CD14-positive monocyte (primary cell): ENCODE data around the gene CENPVL2. TPM values are rescaled to one million over a fixed set of nuclear protein-coding genes. Genes with fewer than 3 reads are reported as not detected.
"Not testable (repeated sequence)": the region's sequence is repeated elsewhere in the genome, so short reads cannot be mapped to it uniquely, and the experiment has no call there.

Source experiments
- DNase-seq, 3 donors: peaks; one replicate each; pipeline ENCODE4 v3.0.0-alpha.2; 2011 to 2022
- H2AFZ ChIP-seq: 2 replicates; pipeline ENCODE4 v1.6.0; 2012; ENCODE audit warnings: mild to moderate bottlenecking, low read depth, low read length, inconsistent platforms; ENCODE audit not compliant: insufficient read depth, poor library complexity, severe bottlenecking
- H3K27ac ChIP-seq, 2 donors: 1 replicate in 1 of 2; 2 replicates in 1 of 2; pipeline ENCODE4 v1.5.1; 2012 to 2013; ENCODE audit warnings: low read length in 2 of 2, control low read depth in 1 of 2, inconsistent platforms in 1 of 2, low read depth in 1 of 2, mild to moderate bottlenecking in 1 of 2
- H3K27me3 ChIP-seq, 2 donors: one replicate each; pipeline versions ENCODE4 v1.6.0 to v1.6.1; 2011 to 2013; ENCODE audit warnings: low read length in 2 of 2; ENCODE audit not compliant: control insufficient read depth in 2 of 2, insufficient read depth in 2 of 2
- H3K36me3 ChIP-seq, 2 donors: replicated peaks in 1 of 2; 1 replicate in 1 of 2; 2 replicates in 1 of 2; pipeline versions ENCODE4 v1.5.1 to v1.6.1; 2012 to 2013; ENCODE audit warnings: low read length in 2 of 2, control low read depth in 1 of 2, inconsistent platforms in 1 of 2, mild to moderate bottlenecking in 1 of 2; ENCODE audit not compliant: insufficient read depth in 2 of 2, control insufficient read depth in 1 of 2
- H3K4me1 ChIP-seq, 2 donors: 1 replicate in 1 of 2; 2 replicates in 1 of 2; pipeline versions ENCODE4 v1.5.1 to v1.6.1; 2012 to 2013; ENCODE audit warnings: low read length in 2 of 2, control low read depth in 1 of 2, inconsistent platforms in 1 of 2, mild to moderate bottlenecking in 1 of 2, moderate library complexity in 1 of 2; ENCODE audit not compliant: insufficient read depth in 2 of 2, control insufficient read depth in 1 of 2
- H3K4me2 ChIP-seq: replicated peaks from 2 replicates; pipeline ENCODE3; 2012; ENCODE audit warnings: low read length, moderate library complexity, mild to moderate bottlenecking; ENCODE audit not compliant: poor library complexity, severe bottlenecking; ENCODE audit errors: extremely low read depth
- H3K4me3 ChIP-seq, 3 experiments: fragments of 200-600 bp in 1 of 3; sonication (generic) in 1 of 3; replicated peaks in 1 of 3; 1 replicate in 2 of 3; 2 replicates in 1 of 3; pipeline ENCODE4 v1.5.1; 2011 to 2013; ENCODE audit warnings: low read length in 3 of 3, mild to moderate bottlenecking in 3 of 3, control low read depth in 2 of 3, low read depth in 2 of 3, inconsistent platforms in 1 of 3, moderate library complexity in 1 of 3
- H3K79me2 ChIP-seq: 2 replicates; pipeline ENCODE4 v1.6.0; 2012; ENCODE audit warnings: mild to moderate bottlenecking, control low read depth, inconsistent platforms, low read length, moderate library complexity; ENCODE audit not compliant: insufficient read depth
- H3K9ac ChIP-seq: 2 replicates; pipeline ENCODE4 v1.6.0; 2017; ENCODE audit warnings: low read length, mild to moderate bottlenecking; ENCODE audit not compliant: insufficient read depth, poor library complexity, severe bottlenecking
- H3K9me3 ChIP-seq, 2 donors: replicated peaks in 1 of 2; 1 replicate in 1 of 2; 2 replicates in 1 of 2; pipeline versions ENCODE4 v1.5.1 to v1.6.1; 2012 to 2013; ENCODE audit warnings: low read length in 2 of 2, control low read depth in 1 of 2; ENCODE audit not compliant: control insufficient read depth in 1 of 2, insufficient read depth in 1 of 2
- H4K20me1 ChIP-seq: 2 replicates; pipeline ENCODE4 v1.6.0; 2012; ENCODE audit warnings: mild to moderate bottlenecking, low read length, control low read depth, moderate library complexity; ENCODE audit not compliant: insufficient read depth
- H3K27ac Mint-ChIP-seq, 7 donors: one replicate each; pipeline ENCODE4 v1.8.0; 2020; ENCODE audit warnings: mild to moderate bottlenecking in 7 of 7, mixed read lengths in 7 of 7, moderate library complexity in 6 of 7, inconsistent platforms in 2 of 7
- H3K27me3 Mint-ChIP-seq, 3 donors: one replicate each; pipeline ENCODE4 v1.8.0; 2021 to 2022; ENCODE audit warnings: low read depth in 3 of 3, mild to moderate bottlenecking in 3 of 3, mixed read lengths in 3 of 3, moderate library complexity in 3 of 3, inconsistent platforms in 1 of 3
- H3K36me3 Mint-ChIP-seq, 2 donors: one replicate each; pipeline ENCODE4 v1.8.0; 2020; ENCODE audit warnings: mixed read lengths in 2 of 2, inconsistent platforms in 1 of 2, mild to moderate bottlenecking in 1 of 2
- H3K4me1 Mint-ChIP-seq: one replicate; pipeline ENCODE4 v1.8.0; 2020; ENCODE audit warnings: mild to moderate bottlenecking, mixed read lengths
- H3K4me3 Mint-ChIP-seq, 2 donors: one replicate each; pipeline ENCODE4 v1.8.0; 2020; ENCODE audit warnings: mild to moderate bottlenecking in 2 of 2, mixed read lengths in 2 of 2, moderate library complexity in 1 of 2
- H3K9me3 Mint-ChIP-seq, 7 donors: one replicate each; pipeline ENCODE4 v1.8.0; 2020 to 2022; ENCODE audit warnings: mixed read lengths in 7 of 7, mild to moderate bottlenecking in 6 of 7, moderate library complexity in 6 of 7, inconsistent platforms in 2 of 7
- CTCF ChIP-seq: fragments of 200-600 bp; IDR thresholded peaks from one replicate; pipeline ENCODE4 v1.8.0; 2022; ENCODE audit warnings: antibody characterized with exemption, mild to moderate bottlenecking
- WGBS: methylation state at CpG from one replicate; pipeline ENCODE4 v1.1.5; 2013; ENCODE audit warnings: missing lambda C conversion rate; ENCODE audit not compliant: insufficient coverage; 5-methylcytosine and 5-hydroxymethylcytosine counted together
- intact Hi-C, 2 donors: fragments of 100-400 bp; cut with micrococcal nuclease; formaldehyde crosslinking; loops; one replicate each; pipeline versions ENCODE4 v1.15.0 to v1.15.1; 2023
- polyA plus RNA-seq, 3 donors: library from polyadenylated mRNA; depleted of rRNA in 1 of 3; unstranded in 2 of 3; stranded (reverse) in 1 of 3; fragments of 300-500 nt in 2 of 3; fragments of >200 nt in 1 of 3; fragmentation: Illumina TruSeq in 2 of 3; gene quantifications; 1 replicate in 2 of 3; 2 replicates in 1 of 3; pipeline ENCODE4 v1.2.3, GENCODE V29; 2012 to 2021

Gene CENPVL2
- polyA plus RNA-seq, 3 donors = not detected

DNA sequence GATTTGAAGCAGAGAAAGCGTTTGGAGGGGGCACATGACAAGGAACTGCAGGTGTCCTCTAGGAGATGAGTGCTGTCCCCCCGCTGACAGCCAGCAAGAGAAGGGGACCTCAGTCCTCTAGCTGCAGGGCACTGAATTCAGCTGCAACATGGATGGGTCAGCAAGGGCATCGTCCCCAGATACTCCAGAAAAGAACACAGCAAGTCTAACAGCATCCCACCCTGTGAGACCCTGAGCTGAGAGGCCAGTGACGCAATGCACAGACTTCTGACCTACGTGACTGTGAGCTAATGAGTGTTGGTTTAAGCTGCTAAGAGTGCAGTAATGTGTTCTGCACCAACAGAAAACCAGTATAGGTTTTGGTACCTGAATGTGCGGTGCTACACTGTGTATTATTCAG lies 11.6 kb upstream of the CENPVL2 start:
- H3K4me1 Mint-ChIP-seq = no peaks in the 10 kb centered on the region
- Histone ChIP-seq H3K4me3 (no peak overlapping the region), H3K4me2 (no peak overlapping the region), H3K27me3 (no peaks in the 10 kb centered on the region), H3K9me3 (no peaks in the 10 kb centered on the region), H3K79me2 (no peaks in the 10 kb centered on the region), H3K36me3 (no peaks in the 10 kb centered on the region), H3K27ac (no peak overlapping the region), H3K4me1 (no peaks in the 10 kb centered on the region), H2AFZ (no peak overlapping the region), H3K9ac (no peak overlapping the region), H4K20me1 (no peaks in the 10 kb centered on the region)
- no peaks in the 10 kb centered on the region for H3K36me3 Mint-ChIP-seq
- WGBS = no CpG with 5 or more reads among the region's 6 CpGs
- no peak overlapping the region for H3K4me3 Mint-ChIP-seq
- peaks cover 0 to 3% (median 0%) of the 10 kb centered on the region in 7 donors for H3K9me3 Mint-ChIP-seq
- intact Hi-C loops = no loop called here
- peaks cover 2 to 5% (median 3%) of the 10 kb centered on the region in 3 donors for H3K27me3 Mint-ChIP-seq
- DNase-seq = no peak
- no peak overlapping the region for H3K27ac Mint-ChIP-seq
- TF ChIP-seq CTCF = no peak

DNA sequence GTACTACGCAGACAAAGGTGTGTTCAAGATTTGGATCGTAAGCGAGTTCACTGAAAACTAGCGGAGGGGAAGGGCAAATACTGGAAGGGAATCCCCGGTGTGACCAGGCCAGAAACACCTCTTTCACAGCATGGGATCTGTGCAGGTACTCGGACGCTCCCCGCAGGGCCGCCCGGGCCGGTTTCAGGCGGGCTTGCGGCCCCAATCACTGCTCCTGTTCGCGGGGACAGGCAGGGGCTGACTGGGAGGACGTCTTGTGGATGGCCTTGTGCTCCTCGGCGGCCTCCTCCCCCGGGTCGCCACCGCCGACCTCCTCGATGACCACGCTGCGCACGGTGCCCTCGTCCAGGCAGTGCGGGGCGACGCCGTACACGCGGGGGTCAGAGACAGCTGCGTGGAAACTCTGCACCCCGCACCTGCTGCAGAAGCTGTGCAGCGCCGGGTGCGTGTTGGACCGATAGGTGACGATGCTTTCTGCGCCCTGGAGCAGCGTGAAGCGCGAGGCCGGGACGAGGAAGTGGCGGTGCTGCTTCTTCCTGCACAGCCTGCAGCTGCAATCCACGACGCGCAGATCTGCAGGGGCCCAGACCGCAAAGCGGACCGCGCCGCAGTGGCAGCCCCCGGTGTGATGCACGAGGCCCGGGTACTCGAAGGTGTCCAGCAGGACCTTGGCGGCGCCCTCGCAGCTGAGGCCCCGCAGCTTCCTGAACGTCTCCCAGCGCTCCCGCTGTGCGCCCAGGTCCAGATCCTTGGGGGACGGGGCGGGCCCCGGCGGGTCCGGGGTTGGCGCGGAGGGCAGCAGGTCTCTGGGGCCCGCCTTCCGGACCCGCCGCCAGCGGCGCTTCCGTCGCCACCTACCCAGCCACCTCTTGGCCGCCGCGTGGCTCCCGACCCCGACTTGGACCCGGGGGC lies 567 bp downstream of the CENPVL2 start:
- H3K27me3 Mint-ChIP-seq, H3K4me3 Mint-ChIP-seq, H3K4me2 ChIP-seq, H3K36me3 ChIP-seq, H3K27ac ChIP-seq, H3K4me1 ChIP-seq, DNase-seq, H2AFZ ChIP-seq, H3K9ac ChIP-seq, H4K20me1 ChIP-seq, H3K4me3 ChIP-seq, H3K79me2 ChIP-seq, H3K27ac Mint-ChIP-seq, intact Hi-C loops, H3K9me3 ChIP-seq, H3K36me3 Mint-ChIP-seq, H3K27me3 ChIP-seq, H3K4me1 Mint-ChIP-seq, H3K9me3 Mint-ChIP-seq: not testable (repeated sequence)
- WGBS = no CpG with 5 or more reads among the region's 88 CpGs

DNA sequence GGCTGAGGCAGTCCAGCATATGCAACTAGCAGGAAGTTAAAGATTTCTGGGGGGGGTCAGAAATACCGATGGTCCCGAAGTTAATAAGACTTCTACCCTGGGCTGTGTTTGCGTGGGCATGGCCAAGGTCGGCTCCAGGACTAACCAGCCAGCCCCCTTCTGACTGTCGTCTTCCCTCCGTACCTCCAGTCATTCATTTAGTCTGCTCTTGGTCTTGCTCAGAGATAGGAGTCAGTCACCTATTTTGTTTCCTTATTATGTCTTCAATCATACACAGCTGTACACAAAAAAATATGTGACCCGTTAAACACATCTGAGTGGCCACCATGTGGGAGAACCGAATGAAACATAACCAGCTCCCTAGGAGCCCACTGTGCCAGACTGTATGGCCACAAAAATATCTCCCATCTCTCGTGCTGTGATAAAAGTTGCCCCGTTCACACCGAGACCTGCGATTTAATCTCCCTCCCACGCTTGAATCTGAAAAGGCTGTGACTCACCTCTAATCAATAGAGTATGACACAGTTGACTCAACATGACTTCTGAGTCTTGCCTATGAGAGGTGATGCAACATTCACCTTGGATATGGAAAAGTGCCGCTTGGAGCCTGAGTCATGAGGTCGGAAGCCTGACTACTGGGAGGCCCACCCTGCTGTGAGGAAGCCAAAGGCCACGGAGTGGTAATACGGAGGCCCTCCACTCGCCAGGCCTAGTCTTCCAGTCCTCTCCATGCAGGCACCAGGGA lies 2.8 kb downstream of the CENPVL2 start:
- no CpG with 5 or more reads among the region's 18 CpGs for WGBS
- H3K9ac ChIP-seq, H3K36me3 ChIP-seq, H3K27me3 Mint-ChIP-seq, intact Hi-C loops, H3K9me3 ChIP-seq, H3K79me2 ChIP-seq, DNase-seq, H3K9me3 Mint-ChIP-seq, H3K4me3 Mint-ChIP-seq, H4K20me1 ChIP-seq, H3K27me3 ChIP-seq, H3K4me1 Mint-ChIP-seq, H3K4me1 ChIP-seq, H3K27ac Mint-ChIP-seq, H3K4me3 ChIP-seq, H3K4me2 ChIP-seq, H3K36me3 Mint-ChIP-seq, H2AFZ ChIP-seq, H3K27ac ChIP-seq: not testable (repeated sequence)
